NCI-H2081 (cell line): ENCODE results near the gene EDARADD.
"Not testable (repeated sequence)": the region's sequence is repeated elsewhere in the genome, so short reads cannot be mapped to it uniquely, and the experiment has no call there.

Experiments used
- DNase-seq, 2 experiments: peaks; one replicate each; lab custom pipeline; 2025; lab: John Stamatoyannopoulos, UW

The EDARADD gene

DNA sequence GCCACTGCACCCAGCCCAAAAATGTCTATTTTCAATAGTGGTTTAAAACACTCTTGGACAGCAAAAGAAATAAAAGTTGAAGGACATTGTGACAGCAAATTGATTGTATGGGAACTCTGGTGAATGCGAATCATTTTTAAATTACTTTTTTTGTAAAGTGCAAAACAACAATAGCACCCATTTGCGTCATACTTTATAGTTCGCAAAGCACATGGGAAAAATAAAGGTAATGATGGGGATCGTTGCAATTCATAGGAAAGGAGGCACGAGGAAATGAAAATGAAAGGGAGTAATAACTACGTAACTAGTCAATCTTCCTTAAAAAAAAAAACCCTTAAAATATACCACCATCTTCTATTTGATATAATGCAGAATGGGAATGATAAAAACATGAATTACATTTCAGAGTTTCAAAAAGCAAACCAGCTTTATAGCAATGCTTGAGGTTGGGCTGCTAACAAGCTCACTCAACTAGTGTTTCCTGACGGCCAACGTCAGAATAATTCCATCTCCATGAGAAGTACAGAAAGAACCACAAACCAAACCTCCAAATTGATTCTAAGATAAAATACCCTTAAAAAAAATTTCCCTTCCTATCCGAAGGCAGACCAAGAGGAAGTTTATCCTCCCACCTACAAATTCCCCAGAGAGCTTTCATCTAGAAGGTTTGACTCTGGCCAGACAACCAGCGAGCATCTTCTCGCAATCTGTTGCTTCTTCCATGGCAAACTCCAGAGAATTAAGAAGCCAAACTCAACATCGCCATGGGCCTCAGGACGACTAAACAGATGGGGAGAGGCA lies at the start of gene EDARADD:
Gene EDARADD (plus strand): TSS at position 606 of the 801 bp plus-strand sequence. CDS start 159 bp downstream, at position 765.
- no peak for DNase-seq

DNA sequence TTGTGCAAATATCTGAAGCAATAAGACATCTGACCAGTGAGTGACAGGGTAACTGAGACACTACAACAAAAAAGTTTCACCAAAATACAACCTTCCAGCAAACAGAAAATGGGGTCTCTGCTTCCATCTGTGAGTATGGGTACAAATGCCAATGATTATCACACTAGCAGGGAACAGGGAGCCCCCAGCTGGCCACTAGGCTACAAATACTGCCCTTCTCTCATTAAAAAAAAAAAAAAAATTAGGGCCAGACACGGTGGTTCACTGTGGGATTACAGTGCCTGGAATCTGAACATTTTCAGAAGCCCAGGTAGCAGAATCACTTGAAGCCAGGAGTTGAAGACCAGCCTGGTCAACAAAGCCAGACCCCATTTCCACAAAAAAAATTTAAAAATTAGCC lies 48.4 kb upstream of the EDARADD start:
- DNase-seq: peak; percentile 22 to 49

DNA sequence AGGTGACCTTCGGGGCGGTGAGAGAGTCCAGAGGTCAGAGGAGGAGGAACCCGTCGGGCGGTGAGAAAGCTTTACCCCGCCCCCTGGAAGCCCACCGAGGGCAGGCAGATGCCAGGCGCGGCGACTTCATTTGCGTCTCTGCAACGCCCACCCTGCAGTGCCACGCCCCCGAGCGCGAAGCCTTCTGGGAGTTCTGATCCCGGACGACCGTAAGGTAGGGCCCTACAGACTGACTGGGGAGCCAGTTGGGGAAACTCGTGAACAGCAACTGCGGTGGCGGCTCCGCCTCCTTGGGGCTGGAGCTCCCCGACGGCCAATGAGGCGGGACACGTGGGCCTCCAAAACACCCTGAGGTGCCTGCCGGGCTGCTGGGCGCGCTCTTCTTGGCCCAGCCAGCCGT lies 46.0 kb upstream of the EDARADD start:
- no peak for DNase-seq

DNA sequence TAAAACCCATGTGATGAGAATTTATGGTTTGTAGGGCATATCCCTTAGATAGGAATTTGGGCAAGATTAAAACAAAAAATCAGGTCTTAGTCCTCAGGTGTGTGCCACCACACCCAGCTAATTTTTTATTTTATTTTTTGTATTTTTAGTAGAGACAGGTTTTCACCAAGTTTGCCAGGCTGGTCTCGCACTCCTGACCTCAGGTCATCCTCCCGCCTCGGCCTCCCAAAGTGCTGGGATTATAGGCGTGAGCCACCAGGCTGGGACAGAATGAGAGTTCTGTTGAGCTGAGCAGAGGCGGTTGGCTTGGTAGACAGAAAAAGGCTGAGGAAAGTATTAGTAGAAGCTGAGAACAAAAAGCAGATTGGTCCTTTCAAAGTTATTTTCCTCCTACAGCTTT lies 43.8 kb upstream of the EDARADD start:
- DNase-seq: no peak

DNA sequence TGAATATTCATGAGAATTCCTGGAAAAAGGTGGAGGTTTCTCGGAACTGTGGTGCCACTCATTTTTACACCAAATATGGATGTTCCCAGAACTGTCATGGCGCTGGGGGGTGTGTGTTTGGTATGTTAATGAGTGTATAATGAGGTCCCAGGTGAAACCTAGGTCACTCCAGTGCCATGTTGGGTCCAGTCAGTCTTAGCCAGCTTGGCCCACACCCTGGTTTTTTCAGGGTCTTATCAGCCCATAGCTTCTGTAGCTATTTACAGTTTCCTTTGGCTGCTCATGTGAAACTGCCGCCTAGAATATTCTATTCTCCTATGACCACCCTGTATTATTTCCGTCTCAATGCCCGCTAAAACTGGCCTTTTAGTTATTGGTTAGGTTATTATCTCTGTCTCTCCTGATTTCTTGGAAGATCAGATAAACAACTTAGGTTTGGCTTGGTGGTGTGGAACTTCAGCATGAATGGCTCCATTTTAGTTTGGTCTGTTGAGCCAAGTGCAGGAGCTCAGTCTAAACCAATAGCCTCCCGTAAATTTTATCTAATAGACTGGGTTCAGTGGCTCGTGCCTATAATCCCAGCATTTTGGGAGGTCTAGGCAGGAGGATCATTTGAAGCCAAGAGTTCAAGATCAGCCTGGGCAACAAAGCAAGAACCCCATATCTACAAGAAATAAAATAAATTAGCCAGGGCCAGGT lies 42.1 kb upstream of the EDARADD start:
- no peak for DNase-seq

DNA sequence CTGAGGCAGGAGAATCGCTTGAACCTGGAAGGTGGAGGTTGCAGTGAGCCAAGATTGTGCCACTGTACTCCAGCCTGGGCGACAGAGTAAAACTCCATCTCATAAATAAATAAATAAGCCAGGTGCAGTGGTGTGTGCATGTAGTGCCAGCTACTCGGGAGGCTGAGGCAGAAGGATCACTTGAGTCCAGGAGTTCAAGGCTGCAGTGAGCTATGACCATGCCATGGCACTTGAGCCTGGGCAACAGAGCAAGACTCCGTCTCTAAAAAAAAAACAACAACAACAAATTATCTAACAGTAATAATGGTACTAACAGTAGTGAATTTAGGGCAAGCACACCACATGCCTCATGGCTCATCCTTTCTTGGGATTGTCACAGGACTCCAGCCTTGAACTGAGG lies 41.3 kb upstream of the EDARADD start:
- DNase-seq: not testable (repeated sequence)

DNA sequence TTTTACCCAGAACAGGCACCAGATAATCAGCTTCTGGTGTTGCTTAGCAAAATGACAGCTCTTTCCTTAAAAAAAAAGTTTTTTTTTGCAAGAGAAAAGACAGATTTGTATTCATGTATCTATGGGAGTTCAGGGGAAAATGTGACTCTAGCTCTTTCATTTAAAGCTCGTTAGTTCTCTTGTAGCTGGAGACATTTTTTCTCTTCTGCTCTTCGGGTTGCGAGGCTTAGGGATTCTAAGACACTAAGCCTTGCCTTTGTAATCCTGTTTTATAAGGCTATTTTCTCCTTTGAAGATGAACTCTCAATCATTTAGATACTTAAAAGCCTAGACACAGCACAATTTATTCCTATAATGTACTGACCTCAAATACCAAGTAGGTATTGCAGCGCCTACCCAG lies 40.3 kb upstream of the EDARADD start:
- no peak for DNase-seq

DNA sequence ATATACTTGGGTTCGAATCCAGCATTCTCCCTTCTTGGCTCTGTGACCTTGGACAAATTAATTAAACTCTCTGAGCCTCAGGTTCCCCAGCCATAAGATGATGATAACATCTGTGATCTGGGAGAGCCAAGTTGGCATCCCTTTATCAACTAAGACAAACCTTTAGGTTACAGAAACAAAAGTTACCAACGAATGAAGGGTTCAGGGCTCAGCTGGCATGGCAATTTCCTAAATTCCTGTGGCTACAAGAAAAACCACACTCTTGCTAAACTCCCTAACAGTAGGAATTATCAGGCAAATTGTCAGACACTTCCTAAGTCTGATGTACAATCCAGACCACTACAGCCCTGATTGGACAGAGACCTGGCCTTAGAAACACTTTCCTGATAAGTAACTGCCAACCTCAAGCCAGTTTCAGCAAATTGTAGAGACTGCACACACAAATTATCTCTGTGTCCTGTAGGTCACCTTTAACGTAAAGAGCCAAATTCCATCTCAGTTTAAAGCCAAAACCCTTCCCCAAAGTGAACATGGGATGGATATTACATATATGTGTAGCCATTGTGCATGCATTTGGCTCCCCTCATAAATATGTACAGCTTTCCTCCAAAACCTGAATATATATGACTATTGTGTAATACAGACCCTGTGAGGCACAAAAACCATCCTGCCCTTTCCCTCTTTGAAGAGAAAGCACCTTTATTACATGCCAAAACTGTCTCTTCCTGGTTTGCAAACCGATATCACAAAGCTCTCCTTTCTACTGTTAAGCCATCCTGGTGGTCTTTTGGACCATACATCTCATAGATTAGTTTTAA lies 39.5 kb upstream of the EDARADD start:
- no peak for DNase-seq

DNA sequence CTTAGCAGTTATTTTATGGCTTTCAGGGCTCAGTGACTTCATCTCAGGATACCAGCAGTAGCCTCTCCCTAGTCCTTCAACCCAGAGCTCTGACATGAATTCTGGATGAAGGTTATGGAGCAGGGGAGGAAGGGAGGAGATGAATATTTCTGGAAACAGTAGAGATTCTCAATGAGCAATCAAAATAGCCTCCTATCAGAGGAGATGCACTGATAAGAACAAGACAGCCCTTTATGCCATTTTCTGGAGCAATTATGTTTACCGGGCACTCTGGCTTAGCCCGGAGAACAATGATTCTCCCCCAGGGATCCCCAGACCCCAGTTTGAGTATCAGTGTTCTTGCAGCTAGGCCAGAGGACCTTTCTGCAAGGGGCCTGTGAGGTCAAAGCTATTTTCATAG lies 37.9 kb upstream of the EDARADD start:
- DNase-seq: no peak

DNA sequence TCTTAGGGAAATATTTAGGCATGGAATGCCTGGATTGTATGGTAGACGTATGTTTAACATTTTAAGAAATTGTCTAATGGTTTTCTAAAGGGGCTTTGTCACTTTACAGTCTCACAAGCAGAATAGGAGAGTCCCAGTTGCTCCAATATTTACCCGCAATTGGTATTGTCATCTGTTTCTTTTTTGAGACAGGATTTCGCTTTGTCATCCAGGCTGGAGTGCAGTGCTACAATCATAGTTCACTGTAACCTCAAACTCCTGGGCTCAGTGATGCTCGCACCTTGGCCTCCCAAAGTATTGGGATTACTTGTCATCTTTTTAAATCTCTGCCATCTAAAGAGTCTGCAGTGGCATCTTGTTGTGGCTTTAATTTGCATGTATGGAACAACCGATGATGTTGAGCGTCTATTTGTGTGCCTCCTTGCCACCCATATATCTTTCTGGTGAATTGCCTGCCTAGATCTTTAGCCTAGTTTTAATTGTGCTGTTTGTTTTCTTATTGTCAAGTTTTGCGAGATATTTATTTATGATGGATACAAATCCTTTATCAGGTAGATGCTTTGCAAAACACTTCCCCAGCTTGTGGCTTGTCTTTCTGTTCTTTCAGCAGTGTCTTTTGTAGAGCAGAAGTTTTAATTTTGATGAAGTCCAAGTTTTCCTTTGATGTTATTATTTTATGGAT lies 32.0 kb upstream of the EDARADD start:
- no peak for DNase-seq

DNA sequence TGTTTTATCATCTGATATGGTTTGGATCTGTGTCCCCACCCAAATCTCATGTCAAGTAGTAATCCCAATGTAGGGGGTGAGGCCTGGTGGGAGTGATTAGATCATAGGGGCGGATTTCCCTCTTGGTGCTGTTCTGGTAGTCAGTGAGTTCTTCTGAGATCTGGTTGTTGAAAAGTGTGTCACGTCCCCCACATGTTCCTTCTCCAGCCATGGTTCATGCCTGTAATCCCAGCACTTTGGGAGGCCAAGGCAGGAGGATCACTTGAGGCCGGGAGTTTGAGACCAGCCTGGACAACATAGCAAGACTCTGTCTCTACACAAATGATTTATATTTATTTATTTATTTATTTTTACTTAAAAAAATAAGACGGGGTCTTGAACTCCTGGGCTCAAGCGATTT lies 30.8 kb upstream of the EDARADD start:
- DNase-seq: no peak

DNA sequence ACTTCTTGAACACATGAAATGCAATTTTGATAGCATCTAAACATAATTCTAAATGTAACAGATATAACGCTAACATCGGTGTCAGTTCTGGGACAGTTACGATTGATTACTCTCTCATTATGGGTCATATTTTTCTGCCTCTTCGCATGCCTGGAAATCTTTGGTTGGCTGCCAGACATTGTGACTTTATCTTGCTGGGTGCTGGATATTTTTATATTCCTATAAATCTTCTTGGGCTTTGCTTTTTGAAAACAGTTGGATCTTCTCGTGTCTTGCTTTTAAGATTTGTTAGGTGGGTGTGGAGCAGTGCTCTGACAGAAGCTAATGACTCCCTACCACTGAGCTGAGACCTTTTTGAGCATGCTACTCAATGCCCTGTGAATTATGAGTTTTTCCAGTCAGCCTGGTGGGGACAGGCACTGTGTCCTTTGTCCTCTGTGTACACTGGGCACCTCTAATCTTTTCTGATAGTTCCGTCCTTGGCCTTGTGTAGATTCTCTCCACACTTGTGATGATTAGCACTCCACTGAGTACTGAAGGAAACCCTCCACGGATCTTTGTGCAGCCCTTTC lies 28.0 kb upstream of the EDARADD start:
- DNase-seq: no peak

DNA sequence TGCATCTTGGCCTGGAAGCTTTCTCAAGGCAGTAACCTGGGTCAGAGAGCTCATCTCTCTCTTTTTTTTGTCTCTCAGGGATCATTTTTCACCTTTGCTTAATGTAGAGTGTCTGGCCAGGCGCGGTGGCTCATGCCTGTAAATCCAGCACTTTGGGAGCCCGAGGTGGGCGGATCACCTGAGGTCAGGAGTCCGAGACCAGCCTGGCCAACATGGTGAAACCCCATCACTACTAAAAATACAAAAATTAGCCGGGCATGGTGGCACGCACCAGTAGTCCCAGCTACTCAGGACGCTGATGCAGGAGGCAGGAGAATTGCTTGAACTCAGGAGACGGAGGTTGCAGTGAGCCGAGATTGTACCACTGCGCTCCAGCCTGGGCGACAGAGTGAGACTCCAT lies 27.4 kb upstream of the EDARADD start:
- DNase-seq: not testable (repeated sequence)

DNA sequence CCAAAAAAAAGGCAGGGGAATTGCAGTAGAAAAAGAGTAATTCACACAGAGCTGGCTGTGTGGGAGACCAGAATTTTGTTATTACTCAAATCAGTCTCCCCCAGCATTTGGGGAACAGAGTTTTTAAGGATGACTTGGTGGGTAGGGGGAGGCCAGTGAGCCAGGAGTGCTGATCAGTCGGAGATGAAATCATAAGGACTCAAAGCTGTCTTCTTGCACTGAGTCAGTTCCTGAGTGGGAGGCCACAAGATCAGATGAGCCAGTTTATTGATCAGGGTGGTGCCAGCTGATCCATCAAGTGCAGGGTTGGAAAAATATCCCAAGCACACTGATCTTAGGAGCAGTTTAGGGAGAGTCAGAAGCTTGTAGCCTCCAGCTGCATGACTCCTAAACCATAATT lies 23.7 kb upstream of the EDARADD start:
- DNase-seq: no peak

DNA sequence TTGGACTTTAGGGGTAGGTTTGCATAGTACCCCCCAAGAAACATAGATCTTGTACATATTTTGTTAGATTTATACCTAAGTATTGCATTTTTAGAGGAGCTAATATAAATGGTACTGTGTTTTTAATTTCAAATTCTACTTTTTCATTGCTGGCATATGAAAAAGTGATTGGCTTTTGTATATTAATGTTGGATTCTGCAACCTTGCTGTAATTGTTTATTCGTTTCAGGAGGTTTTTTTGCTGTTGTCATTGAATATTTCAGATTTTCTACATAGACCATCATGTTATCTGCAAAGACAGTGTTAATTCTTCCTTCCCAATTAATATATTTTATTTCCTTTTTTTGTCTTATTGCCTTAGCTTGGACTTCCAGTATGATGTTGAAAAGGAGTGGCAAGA lies 23.0 kb upstream of the EDARADD start:
- no peak for DNase-seq

DNA sequence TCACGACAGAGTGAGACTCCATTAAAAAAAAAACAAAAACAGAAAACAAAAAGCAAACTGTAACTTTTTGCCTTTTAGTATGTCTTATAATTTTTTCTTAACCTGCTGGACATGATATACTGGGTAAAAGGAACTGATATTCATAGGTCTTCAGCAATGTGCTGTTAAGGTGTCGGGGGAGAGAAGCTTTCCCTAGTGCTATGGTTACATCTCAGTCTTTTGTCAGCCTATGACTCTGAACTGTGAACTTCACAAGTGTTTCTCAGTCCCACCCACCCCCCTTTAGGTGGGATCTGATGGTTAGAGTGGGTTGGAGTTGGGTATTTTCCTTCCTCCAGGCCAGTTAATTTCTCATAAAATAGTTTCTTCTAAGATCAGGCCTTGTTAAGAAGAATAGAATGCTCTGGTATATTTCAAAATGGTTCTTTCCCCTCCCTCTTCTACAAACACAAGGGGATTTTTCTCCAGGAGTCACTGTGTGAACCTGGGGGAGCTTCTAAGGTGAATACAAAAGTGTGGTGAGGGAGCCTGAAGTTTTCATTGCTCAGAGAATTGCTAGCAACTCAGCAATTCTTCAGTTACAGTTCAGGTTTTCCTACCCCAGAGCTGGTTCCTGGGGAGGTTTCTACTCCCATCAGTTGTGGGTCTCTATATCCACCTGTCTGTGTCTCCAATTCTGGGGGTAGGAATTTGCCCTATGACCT lies 16.1 kb upstream of the EDARADD start:
- DNase-seq: no peak

DNA sequence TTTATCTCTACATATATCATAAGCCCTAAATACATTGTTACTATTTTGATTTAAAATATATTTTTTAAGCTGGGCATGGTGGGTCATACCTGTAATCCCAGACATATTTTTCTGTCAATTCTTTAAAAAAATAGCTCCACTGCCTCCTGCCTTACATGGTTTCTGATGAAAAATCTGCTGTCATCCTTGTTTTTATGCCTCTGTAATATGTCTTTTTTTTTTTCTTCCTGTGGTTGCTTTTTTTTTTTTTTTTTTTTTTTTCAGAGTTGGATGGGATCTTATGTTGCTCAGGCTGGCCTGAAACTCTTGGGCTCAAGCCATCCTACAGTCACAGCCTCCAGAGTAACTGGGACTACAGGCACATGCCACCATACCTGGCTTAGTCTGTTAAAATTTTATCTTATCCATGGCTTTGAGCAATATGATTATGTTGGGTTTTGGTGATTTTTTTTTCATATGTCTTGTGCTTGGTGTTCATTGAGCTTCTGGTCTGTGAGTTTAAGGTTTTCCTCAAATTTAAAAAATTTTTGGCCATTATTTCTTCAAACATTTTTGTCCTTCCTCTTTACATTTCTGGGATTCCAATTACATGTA lies 12.4 kb upstream of the EDARADD start:
- DNase-seq: no peak

DNA sequence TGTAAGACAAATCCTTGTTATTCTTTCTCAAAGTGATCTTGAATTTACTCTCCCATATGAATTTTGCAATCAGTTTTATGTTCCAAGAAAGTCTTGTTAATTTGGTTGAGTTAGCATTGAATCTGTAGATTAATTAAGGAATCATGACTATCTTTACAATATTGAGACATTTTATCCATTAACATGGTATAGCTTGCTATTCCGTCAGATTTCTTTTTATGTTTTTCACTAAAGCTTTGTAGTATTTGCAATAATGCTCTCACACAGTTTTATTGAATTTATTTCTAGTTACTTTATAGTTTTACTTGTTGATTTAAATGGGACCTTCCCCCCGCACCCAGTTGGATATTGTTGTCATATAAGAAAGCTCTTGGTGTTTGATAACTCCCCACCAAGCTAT lies 5.8 kb upstream of the EDARADD start:
- no peak for DNase-seq

DNA sequence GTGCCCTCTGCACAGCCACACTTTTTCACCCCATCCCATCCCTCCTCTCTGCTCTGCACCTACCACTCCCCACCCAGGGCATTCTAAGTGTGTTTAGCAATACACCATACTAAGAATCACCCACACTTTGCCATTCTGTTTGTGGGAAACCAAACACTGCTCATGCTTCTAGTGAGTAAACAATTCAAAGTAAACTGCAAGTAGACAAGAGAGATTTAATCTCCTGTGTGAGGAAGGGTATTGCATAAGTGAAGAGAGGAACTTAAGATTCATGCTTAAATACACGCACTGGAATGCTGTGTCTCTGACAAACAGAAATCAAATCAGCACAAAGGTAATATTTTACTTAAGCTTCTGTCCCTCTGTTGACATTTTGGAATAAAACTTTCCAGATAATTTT lies 4.8 kb upstream of the EDARADD start:
- DNase-seq: no peak

DNA sequence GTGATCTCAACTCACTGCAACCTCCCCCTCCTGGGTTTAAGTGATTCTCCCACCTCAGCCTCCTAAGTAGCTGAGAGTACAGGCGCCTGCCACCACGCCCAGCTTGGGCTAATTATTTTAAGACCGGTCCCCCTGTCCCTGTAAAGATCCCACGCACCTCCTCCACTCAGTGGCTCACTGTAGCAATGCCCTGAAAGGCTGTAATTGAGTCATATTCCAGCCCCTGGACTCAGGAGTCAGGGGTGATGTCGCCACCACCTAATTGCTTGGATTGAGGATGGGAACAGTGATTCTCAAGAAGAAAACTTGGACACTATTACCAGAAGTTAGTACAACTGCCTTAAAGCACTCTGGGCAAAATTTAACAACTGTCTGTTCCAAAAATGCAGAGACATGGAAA lies 3.1 kb upstream of the EDARADD start:
- DNase-seq: no peak

DNA sequence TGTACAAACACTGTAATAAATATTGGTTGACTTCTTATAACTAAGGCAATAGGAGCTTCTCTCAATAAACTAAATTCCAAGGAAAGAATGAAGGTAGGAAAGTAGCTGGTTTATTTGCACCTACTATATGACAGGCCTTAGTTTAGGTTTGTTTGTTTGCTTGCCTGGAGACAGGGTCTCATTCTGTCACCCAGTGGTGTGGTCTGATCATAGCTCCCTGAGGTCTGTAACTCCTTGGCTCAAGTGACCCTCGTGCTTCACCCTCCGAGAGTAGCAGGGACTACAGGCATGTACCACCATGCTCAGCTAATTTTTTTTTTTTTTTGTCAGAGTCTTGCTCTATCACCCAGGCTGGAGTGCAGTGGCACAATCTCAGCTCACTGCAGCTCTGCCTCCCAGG lies 1.9 kb upstream of the EDARADD start:
- DNase-seq: no peak
